Measurements from ENCODE around the gene FKBP8. TPM values are rescaled to one million over a fixed set of nuclear protein-coding genes. Genes with fewer than 3 reads are reported as not detected.

The FKBP8 gene
- total RNA-seq, result 142 and 161 TPM in 2 replicates

GRCh38 chr19:18542941-18543813 is at the start of gene FKBP8:
Gene FKBP8 (minus strand): TSS chr19:18543573. CDS start chr19:18541970, 1,603 bp downstream.

GRCh38 chr19:18588611-18589379 is 45.4 kb upstream of the FKBP8 start, which contains the start of gene REX1BD:
Gene REX1BD (plus strand): TSS chr19:18588798. CDS start chr19:18588802, 4 bp downstream.

GRCh38 chr19:18571564-18572344 is 28.4 kb upstream of the FKBP8 start, which contains the start of gene UBA52:
Gene UBA52 (plus strand): TSS chr19:18571857. CDS start chr19:18573301, 1,444 bp downstream.

DNA sequence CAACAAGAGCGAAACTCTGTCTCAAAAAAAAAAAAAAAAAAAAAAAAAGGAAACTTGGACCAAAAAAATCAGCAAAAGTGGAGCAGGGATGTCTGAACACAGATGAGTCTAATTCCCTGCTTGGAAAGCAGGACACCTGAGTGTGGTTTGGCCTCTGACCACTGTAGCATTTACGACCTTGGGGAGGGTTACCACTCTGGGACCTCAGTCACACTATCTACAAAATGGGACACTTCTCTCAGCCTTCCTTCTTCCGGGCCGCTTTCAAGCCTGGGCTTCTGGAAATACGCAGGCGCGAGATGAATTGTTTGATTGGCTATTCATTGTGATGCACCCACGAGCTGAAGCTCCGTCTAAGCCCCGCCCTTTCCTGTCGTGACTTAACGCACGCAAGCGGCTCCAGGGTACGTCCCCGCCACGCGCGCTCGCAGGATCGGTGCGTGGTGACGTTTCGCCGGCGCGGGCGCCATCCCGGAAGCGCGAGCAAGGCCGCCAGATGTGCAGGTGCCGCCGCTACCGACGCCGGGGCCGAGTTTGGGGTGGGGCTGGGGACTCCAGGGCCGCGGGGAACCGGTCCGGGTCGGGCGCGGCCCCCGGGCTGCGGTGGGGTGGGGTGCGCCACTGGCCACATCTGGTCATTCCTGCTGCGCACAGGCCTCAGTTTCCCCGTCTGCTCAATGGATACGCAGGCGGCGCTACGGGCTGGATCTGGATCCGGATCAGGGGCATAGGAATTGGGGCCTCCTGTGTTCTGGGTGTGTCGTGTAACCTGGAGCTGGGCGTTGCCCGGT is 14.2 kb upstream of the FKBP8 start, which contains the start of gene KXD1:
KXD1 (plus strand) TSS at position 460 of the 791 bp plus-strand sequence. CDS start 4,187 bp downstream, outside the sequence.

DNA sequence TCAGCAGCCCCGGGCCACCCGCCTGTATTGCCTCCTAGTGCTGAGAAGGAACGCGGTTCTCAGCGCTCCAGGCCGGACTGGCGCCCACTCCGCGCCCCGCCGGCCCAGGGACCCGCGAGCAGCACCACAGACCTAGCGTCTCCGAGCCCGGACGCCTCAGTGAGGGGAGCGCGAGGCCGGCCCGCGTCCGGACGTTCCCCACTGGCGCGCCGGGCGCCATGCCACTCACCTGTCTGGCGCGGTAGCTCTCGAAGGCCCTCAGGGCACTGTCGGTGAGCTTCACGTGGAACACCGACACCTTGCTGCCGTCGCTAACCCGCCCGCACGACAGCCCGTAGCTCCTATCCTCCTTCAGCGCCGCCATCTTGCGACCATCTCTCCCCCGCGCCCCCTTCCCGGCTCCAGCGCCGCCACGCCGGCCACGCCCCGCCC is 21.7 kb downstream of the FKBP8 start, which contains the start of gene ELL:
ELL (minus strand) TSS at position 379 of the 432 bp plus-strand sequence; CDS start at position 364, 15 bp downstream.

Other genes starting within 250 kb of the FKBP8 start
- gene LSM4, start 220.5 kb downstream of the FKBP8 start, total RNA-seq, result 109 and 140 TPM in 2 replicates
- gene PGPEP1, start 203.0 kb downstream of the FKBP8 start, total RNA-seq, result 18.6 and 21.6 TPM in 2 replicates
- gene GDF15, start 157.4 kb downstream of the FKBP8 start, total RNA-seq, result 54.4 and 214 TPM in 2 replicates
- not detected in 2 replicates for gene LRRC25, start 146.0 kb downstream of the FKBP8 start, total RNA-seq
- 46.1 and 56.0 TPM in 2 replicates for gene SSBP4, start 124.2 kb downstream of the FKBP8 start, total RNA-seq
- gene ISYNA1, start 105.4 kb downstream of the FKBP8 start, total RNA-seq, result 28.7 and 74.6 TPM in 2 replicates
- gene ELL, start 21.5 kb downstream of the FKBP8 start, total RNA-seq, result 13.4 and 16.6 TPM in 2 replicates
- 50.8 and 53.6 TPM in 2 replicates for gene KXD1, start 14.3 kb upstream of the FKBP8 start, total RNA-seq
- 765 and 812 TPM in 2 replicates for gene UBA52, start 28.3 kb upstream of the FKBP8 start, total RNA-seq
- 65.0 and 66.7 TPM in 2 replicates for gene REX1BD, start 45.2 kb upstream of the FKBP8 start, total RNA-seq
- gene CRLF1, start 63.2 kb upstream of the FKBP8 start, total RNA-seq, result under 0.01 and 0.31 TPM in 2 replicates
- 0.38 TPM in 1 of 2 replicates, not detected in the other for gene TMEM59L, start 69.3 kb upstream of the FKBP8 start, total RNA-seq
- gene KLHL26, start 93.5 kb upstream of the FKBP8 start, total RNA-seq, result 1.5 and 9.9 TPM in 2 replicates
- gene CRTC1, start 140.1 kb upstream of the FKBP8 start, total RNA-seq, result 0.97 and 2.0 TPM in 2 replicates
- gene COMP, start 247.7 kb upstream of the FKBP8 start, total RNA-seq, result not detected in 2 replicates